Right lobe of liver (tissue), 4 donors: ENCODE results near the gene CORO7.

ENCODE experiments used
- CTCF ChIP-seq, 4 donors: fragments of 200-600 bp in 3 of 4; fragments of 450-650 bp in 1 of 4; IDR thresholded peaks; one replicate each; pipeline versions ENCODE4 v1.5.1 to v1.8.0; 2016 to 2022; ENCODE audit warnings: antibody characterized with exemption in 4 of 4, mild to moderate bottlenecking in 2 of 4
- POLR2A ChIP-seq: fragments of 450-650 bp; IDR thresholded peaks from one replicate; pipeline ENCODE4 v1.6.1; 2017; ENCODE audit warnings: antibody characterized with exemption, mild to moderate bottlenecking
- donor health status: DM: no; HTN: no; CAD: no.
- donor health status: DM: no; HTN: no; CAD: no.
- donor health status: DM: no; HTN: yes; CAD: no.

DNA sequence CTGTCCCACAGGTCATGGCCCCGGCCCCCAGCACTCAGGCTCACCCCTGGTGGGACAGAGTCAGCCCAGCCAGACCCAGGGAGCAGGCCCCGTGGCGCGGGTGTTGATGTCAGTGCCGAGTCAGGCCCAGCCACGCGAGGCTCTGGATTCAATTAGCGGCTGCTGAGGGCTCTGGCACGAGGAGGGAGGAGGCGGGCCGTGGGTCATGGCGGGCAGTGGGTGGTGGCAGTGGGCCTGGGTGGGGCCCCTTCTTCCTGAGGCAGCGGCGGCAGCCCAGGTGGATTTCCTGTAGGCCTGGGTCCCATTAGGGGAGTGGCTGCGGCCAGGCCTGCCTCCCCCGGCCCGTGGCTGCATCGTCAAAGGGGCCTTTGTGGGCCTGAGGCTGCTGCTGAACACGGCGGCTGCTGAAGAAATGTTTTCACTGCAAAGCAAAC, 31.9 kb downstream of the CORO7 start:
- TF ChIP-seq POLR2A = no peak
- no peak for TF ChIP-seq CTCF (IDR thresholded peaks at IDR 0.05)
